T47D (cell line): ENCODE data around the gene MXD4.
"Not testable (repeated sequence)": the region's sequence is repeated elsewhere in the genome, so short reads cannot be mapped to it uniquely, and the experiment has no call there.

Source experiments
- DNase-seq, 2 experiments: peaks; one replicate each; pipeline versions ENCODE4 v3.0.0 to v3.0.0-alpha.2; 2011 to 2012; ENCODE audit warnings: low read depth in 1 of 2, low spot score in 1 of 2
- JUND ChIP-seq: IDR thresholded peaks from 2 replicates; pipeline ENCODE4 v1.6.1; 2012; ENCODE audit warnings: low read depth
- in situ Hi-C: cut with HindIII; loops from 2 replicates; pipeline ENCODE4 v1.10.0; 2016; ENCODE audit warnings: low sequenced_read_pairs, low pct_unique_long_range_greater_than_20kb

Gene MXD4

GRCh38 chr4:2220016-2220630 is 41.8 kb downstream of the MXD4 start:
- in situ Hi-C loops = no loop called here
- DNase-seq = peak; percentile 51 to 82

DNA sequence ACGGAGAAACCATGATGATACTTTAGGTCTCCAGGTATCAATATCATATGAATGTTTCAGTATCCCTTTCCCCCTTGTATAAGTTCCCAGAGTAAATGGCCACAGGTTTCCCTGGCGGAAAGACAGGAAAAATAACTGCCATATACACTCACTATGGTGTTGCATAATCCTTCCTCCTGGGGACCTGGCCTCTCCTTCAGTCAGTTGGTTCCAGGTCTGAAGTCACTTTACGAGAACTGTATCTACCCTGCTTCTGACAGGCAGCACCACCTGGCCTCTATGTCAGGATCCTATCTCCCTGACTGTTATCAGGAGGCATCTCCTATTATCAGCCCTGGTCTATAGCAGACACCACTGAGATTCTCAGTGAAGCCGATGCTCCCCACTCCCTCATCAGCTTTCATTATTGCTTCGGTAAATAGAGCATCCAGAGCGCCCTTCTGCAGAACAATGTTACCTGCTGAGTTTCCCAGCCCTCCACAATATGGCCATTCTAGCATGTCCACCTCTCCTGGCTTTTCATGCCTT is 42.6 kb downstream of the MXD4 start:
- in situ Hi-C loops = no loop called here
- TF ChIP-seq JUND = no peak
- DNase-seq = no peak

More at GRCh38 chr4:2220016-2220630, 41.8 kb downstream of the MXD4 start:
- no peak for TF ChIP-seq JUND

DNA sequence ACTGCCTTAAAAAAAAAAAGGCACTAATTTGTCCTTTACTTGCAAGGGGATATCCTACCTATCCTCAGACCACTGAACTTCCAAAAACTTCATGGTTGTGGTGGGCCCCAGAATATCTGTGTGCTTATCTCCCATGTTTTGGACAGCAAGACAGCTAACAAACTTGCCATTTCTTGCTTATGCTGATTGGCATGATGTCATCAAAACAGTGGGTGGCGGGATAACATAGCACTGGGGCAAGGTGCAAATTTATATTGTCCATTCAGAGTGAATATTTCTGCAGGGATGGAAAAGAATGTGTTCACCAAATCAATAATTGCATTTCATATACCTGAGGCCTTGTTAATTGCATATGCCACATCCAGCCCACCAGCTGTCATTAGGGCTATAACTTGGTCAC is 43.5 kb downstream of the MXD4 start:
- no peak for TF ChIP-seq JUND
- no peak for DNase-seq
- in situ Hi-C loops = no loop called here

DNA sequence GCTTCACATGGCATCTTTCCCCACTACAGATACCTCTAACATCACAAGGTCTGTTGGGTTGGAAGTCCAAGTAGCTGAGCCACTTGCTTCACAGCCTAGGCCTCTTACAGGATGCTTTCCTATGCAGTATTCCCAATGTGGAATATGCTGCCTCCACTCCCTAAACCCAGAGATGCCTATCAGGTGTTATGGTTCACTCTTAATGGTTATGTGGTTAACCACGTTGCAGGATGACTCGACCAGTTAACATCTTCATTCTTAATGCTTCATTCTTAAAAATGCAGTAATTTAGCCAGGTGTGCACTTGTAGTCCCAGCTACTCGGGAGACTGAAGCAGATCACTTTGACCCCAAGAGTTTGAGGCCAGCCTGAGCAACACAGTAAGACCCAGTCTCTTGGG is 44.2 kb downstream of the MXD4 start:
- in situ Hi-C loops = no loop called here
- no peak for TF ChIP-seq JUND
- DNase-seq = peak in 1 of 2 experiments; percentile 6

DNA sequence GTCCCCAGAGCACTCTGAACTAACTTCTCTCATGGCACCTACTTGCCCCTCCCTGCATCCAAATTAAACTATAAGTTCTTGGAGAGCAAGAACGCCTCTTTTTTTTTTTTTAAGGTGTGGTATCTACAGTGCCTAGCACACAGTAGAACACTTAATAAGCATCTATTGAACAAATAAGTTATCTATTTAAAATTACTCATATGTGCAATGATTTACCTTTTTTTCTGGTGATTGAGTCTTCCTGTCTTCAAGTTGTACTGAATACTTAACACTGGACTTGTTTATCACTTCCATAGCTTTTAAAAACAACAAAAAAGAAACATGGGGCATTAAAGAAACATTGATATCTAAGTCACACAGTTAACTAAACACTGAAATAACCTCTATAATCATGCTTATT is 49.1 kb downstream of the MXD4 start:
- no peak for TF ChIP-seq JUND

GRCh38 chr4:2202789-2203188 is 59.1 kb downstream of the MXD4 start:
- in situ Hi-C loops, DNase-seq: not testable (repeated sequence)

More for the DNA sequence above, 49.1 kb downstream of the MXD4 start:
- DNase-seq = no peak
- in situ Hi-C loops = no loop called here
